H1 (cell line): ENCODE measurements around the gene OPCML. TPM values are rescaled to one million over a fixed set of nuclear protein-coding genes. Genes with fewer than 3 reads are reported as not detected.
A peak's percentile ranks its signal among the peaks of the same experiment; 100 is the strongest.

Source experiments
- CTCF ChIA-PET: fragments of 300-600 bp; sonication (Branson Sonifier 250); formaldehyde crosslinking; loops from one replicate; lab custom pipeline; 2021; ENCODE audit not compliant: partially characterized antibody; lab: Charles Lee
- POLR2A ChIA-PET: fragments of 300-600 bp; sonication (Branson Sonifier 250); formaldehyde crosslinking; loops from one replicate; lab custom pipeline; 2021; ENCODE audit warnings: inconsistent platforms; ENCODE audit not compliant: partially characterized antibody; lab: Charles Lee
- DNase-seq, 2 experiments: peaks; one replicate each; pipeline versions ENCODE4 v3.0.0 to v3.0.0-alpha.2; 2010 to 2022; ENCODE audit warnings: low spot score in 2 of 2, low read depth in 1 of 2, mixed read lengths in 1 of 2
- FAIRE-seq: peaks from 2 replicates; lab custom pipeline; 2011; peaks lifted over from hg19 to GRCh38; lab: Jason Lieb, UNC
- H2AFZ ChIP-seq: 2 replicates; pipeline ENCODE4 v1.8.1; 2012; ENCODE audit warnings: low read length, inconsistent platforms
- H2AK5ac ChIP-seq: 2 replicates; pipeline ENCODE4 v1.6.1; 2013; ENCODE audit warnings: low read depth, low read length
- H2BK120ac ChIP-seq: replicated peaks from 2 replicates; pipeline ENCODE3; 2013; ENCODE audit warnings: low read depth, low read length, inconsistent platforms
- H2BK12ac ChIP-seq: 2 replicates; pipeline ENCODE4 v1.6.1; 2013; ENCODE audit warnings: low read depth, low read length
- H2BK15ac ChIP-seq: 2 replicates; pipeline ENCODE4 v1.6.1; 2013; ENCODE audit warnings: low read length
- H2BK20ac ChIP-seq: 2 replicates; pipeline ENCODE4 v1.6.1; 2013; ENCODE audit warnings: low read length
- H2BK5ac ChIP-seq: 2 replicates; pipeline ENCODE4 v1.6.1; 2013; ENCODE audit warnings: low read depth, low read length
- H3K14ac ChIP-seq: 2 replicates; pipeline ENCODE4 v1.6.1; 2013; ENCODE audit warnings: inconsistent platforms; ENCODE audit not compliant: insufficient read length
- H3K18ac ChIP-seq: 2 replicates; pipeline ENCODE4 v1.6.1; 2013; ENCODE audit warnings: low read length; ENCODE audit errors: extremely low read depth
- H3K23ac ChIP-seq: 2 replicates; pipeline ENCODE4 v1.6.1; 2013; ENCODE audit warnings: inconsistent platforms; ENCODE audit not compliant: insufficient read length
- H3K23me2 ChIP-seq: 2 replicates; pipeline ENCODE4 v1.6.1; 2013; ENCODE audit warnings: low read depth, low read length
- H3K27ac ChIP-seq: 2 replicates; pipeline ENCODE4 v1.6.1; 2011; ENCODE audit warnings: low read depth, low read length, inconsistent platforms
- H3K27me3 ChIP-seq, 4 experiments: replicated peaks in 1 of 4; 1 replicate in 1 of 4; 2 replicates in 3 of 4; pipeline versions ENCODE4 v1.6.1 to v1.8.1; 2011 to 2013; ENCODE audit warnings: low read length in 3 of 4, mild to moderate bottlenecking in 3 of 4, inconsistent platforms in 2 of 4, mixed read lengths in 2 of 4, moderate library complexity in 1 of 4; ENCODE audit not compliant: control insufficient read depth in 3 of 4, insufficient read depth in 3 of 4; ENCODE audit errors: extremely low read depth in 1 of 4
- H3K36me3 ChIP-seq, 4 experiments: 2 replicates each; pipeline versions ENCODE4 v1.6.1 to v1.8.1; 2011 to 2013; ENCODE audit warnings: mild to moderate bottlenecking in 4 of 4, low read length in 3 of 4, moderate library complexity in 2 of 4, control low read depth in 1 of 4, inconsistent platforms in 1 of 4; ENCODE audit not compliant: insufficient read depth in 4 of 4, control insufficient read depth in 2 of 4
- H3K4ac ChIP-seq: replicated peaks from 2 replicates; pipeline ENCODE3; 2013; ENCODE audit warnings: low read length, low read depth, mixed read lengths, inconsistent platforms; ENCODE audit not compliant: insufficient read length
- H3K4me1 ChIP-seq, 4 experiments: replicated peaks in 1 of 4; 1 replicate in 1 of 4; 2 replicates in 3 of 4; pipeline versions ENCODE4 v1.6.1 to v1.8.1; 2011 to 2013; ENCODE audit warnings: low read length in 3 of 4, inconsistent platforms in 2 of 4, mixed read lengths in 1 of 4; ENCODE audit not compliant: insufficient read depth in 4 of 4, control insufficient read depth in 3 of 4
- H3K4me2 ChIP-seq, 2 experiments: 2 replicates each; pipeline versions ENCODE4 v1.6.1 to v1.8.1; 2011 to 2013; ENCODE audit warnings: low read depth in 2 of 2, low read length in 2 of 2, control low read depth in 1 of 2, inconsistent platforms in 1 of 2, mild to moderate bottlenecking in 1 of 2; ENCODE audit not compliant: insufficient read depth in 1 of 2
- H3K4me3 ChIP-seq, 4 experiments: fragments of 200-600, 300-600 bp in 1 of 4; sonication (generic), shearing (Covaris generic), sonication (Bioruptor Twin) in 1 of 4; 2 replicates each; pipeline versions ENCODE4 v1.5.1 to v1.8.1; 2011 to 2016; ENCODE audit warnings: low read length in 4 of 4, low read depth in 3 of 4, control low read depth in 2 of 4, inconsistent platforms in 2 of 4, mild to moderate bottlenecking in 2 of 4, mixed read lengths in 1 of 4, moderate library complexity in 1 of 4; ENCODE audit not compliant: insufficient read depth in 2 of 4; ENCODE audit errors: extremely low read depth in 1 of 4
- H3K56ac ChIP-seq: replicated peaks from 2 replicates; pipeline ENCODE3; 2013; ENCODE audit warnings: low read depth, mild to moderate bottlenecking, mixed read lengths, low read length, inconsistent platforms; ENCODE audit not compliant: insufficient read length
- H3K79me1 ChIP-seq: 2 replicates; pipeline ENCODE4 v1.6.1; 2013; ENCODE audit warnings: low read depth, low read length, control low read depth
- H3K79me2 ChIP-seq, 2 experiments: 2 replicates each; pipeline versions ENCODE4 v1.6.1 to v1.8.1; 2012 to 2013; ENCODE audit warnings: low read length in 2 of 2, mild to moderate bottlenecking in 2 of 2, inconsistent platforms in 1 of 2; ENCODE audit not compliant: insufficient read depth in 2 of 2, control insufficient read depth in 1 of 2
- H3K9ac ChIP-seq, 4 experiments: replicated peaks in 1 of 4; 1 replicate in 1 of 4; 2 replicates in 3 of 4; pipeline versions ENCODE4 v1.6.1 to v1.8.1; 2011 to 2013; ENCODE audit warnings: low read depth in 3 of 4, low read length in 3 of 4, control low read depth in 2 of 4, mild to moderate bottlenecking in 2 of 4, moderate library complexity in 2 of 4, inconsistent platforms in 1 of 4; ENCODE audit errors: extremely low read depth in 1 of 4
- H3K9me3 ChIP-seq, 2 experiments: 2 replicates each; pipeline versions ENCODE4 v1.6.1 to v1.8.1; 2012 to 2013; ENCODE audit warnings: mild to moderate bottlenecking in 2 of 2, moderate library complexity in 2 of 2, control low read depth in 1 of 2, inconsistent platforms in 1 of 2, low read depth in 1 of 2, low read length in 1 of 2, mixed read lengths in 1 of 2; ENCODE audit not compliant: insufficient read depth in 2 of 2
- H4K20me1 ChIP-seq, 2 experiments: replicated peaks in 1 of 2; 2 replicates each; pipeline versions ENCODE3 to v1.8.1; 2011 to 2013; ENCODE audit warnings: inconsistent platforms in 2 of 2, low read length in 2 of 2, mild to moderate bottlenecking in 1 of 2; ENCODE audit not compliant: insufficient read depth in 2 of 2, control insufficient read depth in 1 of 2
- H4K5ac ChIP-seq: 2 replicates; pipeline ENCODE4 v1.6.1; 2013; ENCODE audit warnings: low read length, low read depth, mixed read lengths, inconsistent platforms; ENCODE audit not compliant: insufficient read length
- H4K8ac ChIP-seq: 2 replicates; pipeline ENCODE4 v1.8.0; 2013; ENCODE audit warnings: mild to moderate bottlenecking, moderate library complexity, low read length, inconsistent platforms; ENCODE audit not compliant: insufficient read depth; ENCODE audit errors: extremely low read depth
- H4K91ac ChIP-seq: replicated peaks from 2 replicates; pipeline ENCODE3; 2013; ENCODE audit warnings: low read length, mixed read lengths, inconsistent platforms; ENCODE audit not compliant: insufficient read length
- BACH1 ChIP-seq: IDR thresholded peaks from 2 replicates; pipeline ENCODE4 v1.6.1; 2012; ENCODE audit warnings: low read length, improper control_type of control experiment
- MAFK ChIP-seq: IDR thresholded peaks from 2 replicates; pipeline ENCODE4 v1.6.1; 2012; ENCODE audit warnings: low read depth, mild to moderate bottlenecking, improper control_type of control experiment, low read length
- RAD21 ChIP-seq, 2 experiments: IDR thresholded peaks in 1 of 2; conservative IDR thresholded peaks in 1 of 2; 2 replicates each; pipeline ENCODE4 v1.6.1; 2011; ENCODE audit warnings: low read depth in 2 of 2, low read length in 2 of 2, improper control_type of control experiment in 1 of 2, inconsistent platforms in 1 of 2, mild to moderate bottlenecking in 1 of 2, moderate library complexity in 1 of 2
- WGBS, 2 experiments: shearing (Covaris generic) in 1 of 2; methylation state at CpG; one replicate each; pipeline versions ENCODE4 v1.1.6 to v1.1.7; 2013 to 2015; ENCODE audit warnings: low lambda C conversion rate in 2 of 2, mixed read lengths in 2 of 2, inconsistent platforms in 1 of 2, low coverage in 1 of 2, missing lambda C conversion rate in 1 of 2; ENCODE audit not compliant: insufficient replicate concordance in 2 of 2, insufficient coverage in 1 of 2, insufficient read length in 1 of 2; ENCODE audit errors: extremely low coverage in 1 of 2, missing lambda C conversion rate in 1 of 2; 5-methylcytosine and 5-hydroxymethylcytosine counted together
- polyA plus RNA-seq, 7 experiments: library from polyadenylated mRNA; depleted of rRNA in 3 of 7; stranded (reverse) in 5 of 7; unstranded in 2 of 7; fragments of >200 nt in 5 of 7; fragments of 200-250 nt in 2 of 7; gene quantifications; 1 replicate in 5 of 7; 2 replicates in 1 of 7; 4 replicates in 1 of 7; pipeline versions ENCODE4 v1.2.1 to v1.2.3, GENCODE V29; 2011 to 2013; ENCODE audit warnings: missing spikeins in 2 of 7, mixed read lengths in 2 of 7
- total RNA-seq: library from RNA; stranded (reverse); fragmentation: NEBNext Ultra II Directional; extraction: Animal tissue kit (Norgen Biotek cat#: 25700); gene quantifications from 2 replicates; pipeline ENCODE4 v1.2.1, GENCODE V29; 2021

Gene OPCML
- total and polyA plus RNA-seq, 2 of the 8 experiments (the other 6 are each of a cell fraction or from before 2014, with no cell fraction given), result 2.3 to 3.1 TPM

DNA sequence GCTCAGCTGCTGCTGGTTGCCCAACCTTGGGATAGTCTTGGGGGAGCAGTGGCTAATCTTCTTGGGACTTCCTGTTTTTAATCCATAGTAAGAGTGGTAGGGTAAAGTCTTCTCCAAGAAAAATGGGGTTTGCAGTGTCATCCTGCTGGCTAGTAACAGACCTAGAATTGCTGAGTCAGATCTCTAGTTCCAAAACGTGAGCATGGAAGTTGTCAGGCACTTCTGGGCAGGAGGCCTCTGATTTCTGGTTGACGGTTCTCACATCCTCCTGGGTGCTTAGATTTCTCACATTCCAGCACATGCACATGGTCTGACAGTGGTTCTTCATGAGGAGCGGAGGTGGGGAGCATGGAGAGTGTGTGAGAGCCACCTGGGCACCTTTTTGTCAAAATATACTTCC, 410.0 kb downstream of the OPCML start:
- DNase-seq, result no peak

More for the DNA sequence above, 410.0 kb downstream of the OPCML start:
- TF ChIP-seq RAD21 (IDR thresholded peaks at IDR 0.05 in 1 of 2, conservative IDR thresholded peaks at IDR 0.05 in 1 of 2; ENCODE audit: low read depth in 2 of 2, low read length in 2 of 2), result no peak
- TF ChIP-seq BACH1, result peak; percentile 97
- TF ChIP-seq MAFK, result peak; percentile 92
- no peak overlapping the region for H2BK20ac ChIP-seq
- no peaks in the 10 kb centered on the region for H3K36me3 ChIP-seq
- no peak overlapping the region for H2BK15ac ChIP-seq
- H3K14ac ChIP-seq, result no peak overlapping the region
- POLR2A ChIA-PET, result no interaction called here
- H3K9ac ChIP-seq, result no peak overlapping the region
- H3K27me3 ChIP-seq, result no peaks in the 10 kb centered on the region
- 48% methylated on average over 3 of the region's 3 CpGs; no CpG with 5 or more reads in 1 of the 2 experiments for WGBS, 2 experiments
- H3K27ac ChIP-seq, result no peak overlapping the region
- no peak overlapping the region for H3K4ac ChIP-seq
- H3K18ac ChIP-seq, result no peak overlapping the region
- H2AK5ac ChIP-seq, result no peak overlapping the region
- FAIRE-seq, result no peak
- no peaks in the 10 kb centered on the region for H3K79me2 ChIP-seq
- no peak overlapping the region for H3K56ac ChIP-seq
- H2BK5ac ChIP-seq, result no peak overlapping the region
- H3K79me1 ChIP-seq, result no peaks in the 10 kb centered on the region
- no peak overlapping the region for H3K23ac ChIP-seq
- H3K4me3 ChIP-seq, result no peak overlapping the region
- CTCF ChIA-PET, result interaction anchor here (1.0 to 2.4 kb wide), 4 partner anchors 12 to 29 kb away, joined by 3 to 16 read pairs (median 3); no protein-coding TSS in a partner anchor
- no peaks in the 10 kb centered on the region for H3K9me3 ChIP-seq
- no peak overlapping the region for H2AFZ ChIP-seq
- H4K91ac ChIP-seq, result no peak overlapping the region
- no peak overlapping the region for H4K5ac ChIP-seq
- H3K4me2 ChIP-seq, result no peak overlapping the region
- no peak overlapping the region for H4K8ac ChIP-seq
- no peak overlapping the region for H2BK12ac ChIP-seq
- H3K4me1 ChIP-seq, result peaks cover 0 to 4% (median 1%) of the 10 kb centered on the region in 4 experiments; a peak in 2 of 7 replicates
- no peak overlapping the region for H2BK120ac ChIP-seq
- no peaks in the 10 kb centered on the region for H3K23me2 ChIP-seq
- H4K20me1 ChIP-seq, result no peaks in the 10 kb centered on the region
